Smooth muscle cell (in vitro differentiated cells): Measurements from ENCODE around the gene RGPD3. TPM values are rescaled to one million over a fixed set of nuclear protein-coding genes. Genes with fewer than 3 reads are reported as not detected.

Experiments
- DNase-seq: peaks from one replicate; lab custom pipeline; 2025; ENCODE audit not compliant: unreplicated experiment; lab: John Stamatoyannopoulos, UW
- H2AFZ ChIP-seq: fragments of 200-600 bp; sonication (generic); 2 replicates; pipeline ENCODE4 v1.6.0; 2016; ENCODE audit warnings: antibody characterized with exemption, low read depth, mild to moderate bottlenecking
- H3F3A ChIP-seq: fragments of 200-600 bp; sonication (generic); 2 replicates; pipeline ENCODE4 v1.6.0; 2017; ENCODE audit warnings: antibody characterized with exemption, low read depth
- H3K27ac ChIP-seq: fragments of 200-600 bp; sonication (generic); 2 replicates; pipeline ENCODE4 v1.5.1; 2016; ENCODE audit warnings: low read depth, mild to moderate bottlenecking
- H3K27me3 ChIP-seq: fragments of 200-600 bp; sonication (generic); 2 replicates; pipeline ENCODE4 v1.6.1; 2016; ENCODE audit warnings: low read depth, mild to moderate bottlenecking
- H3K36me3 ChIP-seq: fragments of 200-600 bp; sonication (generic); 2 replicates; pipeline ENCODE4 v1.5.1; 2016; ENCODE audit warnings: low read depth
- H3K4me1 ChIP-seq: fragments of 200-600 bp; sonication (generic); 2 replicates; pipeline ENCODE4 v1.5.1; 2016; ENCODE audit warnings: low read depth
- H3K4me2 ChIP-seq: fragments of 200-600 bp; sonication (generic); 2 replicates; pipeline ENCODE4 v1.6.0; 2016; ENCODE audit warnings: mild to moderate bottlenecking
- H3K4me3 ChIP-seq: fragments of 200-600 bp; sonication (generic); 2 replicates; pipeline ENCODE4 v1.5.1; 2016; ENCODE audit warnings: mild to moderate bottlenecking
- H3K79me2 ChIP-seq: fragments of 200-600 bp; sonication (generic); 2 replicates; pipeline ENCODE4 v1.6.0; 2016; ENCODE audit warnings: low read depth, mild to moderate bottlenecking
- H3K9ac ChIP-seq: fragments of 200-600 bp; sonication (generic); 2 replicates; pipeline ENCODE4 v1.6.0; 2016; ENCODE audit warnings: low read depth
- H3K9me3 ChIP-seq: fragments of 200-600 bp; sonication (generic); replicated peaks from 2 replicates; pipeline ENCODE4 v1.5.1; 2016; ENCODE audit warnings: low read depth
- H4K20me1 ChIP-seq: fragments of 200-600 bp; sonication (generic); 2 replicates; pipeline ENCODE4 v1.6.0; 2016; ENCODE audit warnings: low read depth
- WGBS: methylation state at CpG from one replicate; pipeline ENCODE4 v1.1.7; 2016; ENCODE audit warnings: low lambda C conversion rate; 5-methylcytosine and 5-hydroxymethylcytosine counted together
- polyA plus RNA-seq: library from polyadenylated mRNA; unstranded; fragments of >200 nt; fragmentation: Nextera tagmentation; extraction: Ambion mirVana; gene quantifications from 2 replicates; pipeline ENCODE4 v1.2.1, GENCODE V29; 2016
- total RNA-seq: library from RNA; depleted of rRNA; stranded (reverse); fragments of >200 nt; gene quantifications from 2 replicates; pipeline ENCODE4 v1.2.3, GENCODE V29; 2014
- TF ChIP-seq, protein P1 (sequence below): fragments of 200-600 bp; sonication (generic); IDR thresholded peaks from 2 replicates; pipeline ENCODE4 v1.5.1; 2017; ENCODE audit warnings: borderline replicate concordance, mild to moderate bottlenecking, antibody characterized with exemption; ENCODE audit not compliant: insufficient read depth, poor library complexity, severe bottlenecking

Gene RGPD3
- total and polyA plus RNA-seq, 2 experiments from 2014 or later: 0.04 TPM; not detected in 1

DNA sequence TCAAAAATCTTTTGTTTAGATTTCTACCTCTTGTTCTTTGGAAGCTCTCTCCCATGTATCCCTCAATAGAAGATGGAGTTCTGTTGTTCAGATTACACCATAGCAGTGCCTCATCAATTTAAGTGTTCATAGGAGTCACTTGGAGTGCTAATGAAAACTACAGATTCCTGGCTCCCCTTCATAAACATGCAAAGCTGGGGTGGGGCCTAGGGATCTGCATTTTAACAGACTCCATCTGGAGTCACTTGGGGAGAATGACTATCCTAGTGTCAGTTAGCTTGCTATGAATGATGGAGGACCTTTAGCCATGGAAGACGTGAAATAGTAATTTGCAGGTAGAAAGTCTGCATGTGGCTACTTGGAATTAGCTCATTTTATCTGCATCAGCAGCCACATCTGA is 105.4 kb downstream of the RGPD3 start:
- H4K20me1 ChIP-seq: no peaks in the 10 kb centered on the region
- H3K9me3 ChIP-seq: no peaks in the 10 kb centered on the region
- H3K9ac ChIP-seq: no peak overlapping the region
- no peaks in the 10 kb centered on the region for H3K4me1 ChIP-seq
- H3K79me2 ChIP-seq: no peaks in the 10 kb centered on the region
- TF ChIP-seq, protein P1, sequence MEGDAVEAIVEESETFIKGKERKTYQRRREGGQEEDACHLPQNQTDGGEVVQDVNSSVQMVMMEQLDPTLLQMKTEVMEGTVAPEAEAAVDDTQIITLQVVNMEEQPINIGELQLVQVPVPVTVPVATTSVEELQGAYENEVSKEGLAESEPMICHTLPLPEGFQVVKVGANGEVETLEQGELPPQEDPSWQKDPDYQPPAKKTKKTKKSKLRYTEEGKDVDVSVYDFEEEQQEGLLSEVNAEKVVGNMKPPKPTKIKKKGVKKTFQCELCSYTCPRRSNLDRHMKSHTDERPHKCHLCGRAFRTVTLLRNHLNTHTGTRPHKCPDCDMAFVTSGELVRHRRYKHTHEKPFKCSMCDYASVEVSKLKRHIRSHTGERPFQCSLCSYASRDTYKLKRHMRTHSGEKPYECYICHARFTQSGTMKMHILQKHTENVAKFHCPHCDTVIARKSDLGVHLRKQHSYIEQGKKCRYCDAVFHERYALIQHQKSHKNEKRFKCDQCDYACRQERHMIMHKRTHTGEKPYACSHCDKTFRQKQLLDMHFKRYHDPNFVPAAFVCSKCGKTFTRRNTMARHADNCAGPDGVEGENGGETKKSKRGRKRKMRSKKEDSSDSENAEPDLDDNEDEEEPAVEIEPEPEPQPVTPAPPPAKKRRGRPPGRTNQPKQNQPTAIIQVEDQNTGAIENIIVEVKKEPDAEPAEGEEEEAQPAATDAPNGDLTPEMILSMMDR: no peak
- no peak overlapping the region for H2AFZ ChIP-seq
- no peaks in the 10 kb centered on the region for H3K27me3 ChIP-seq
- H3K4me2 ChIP-seq: no peak overlapping the region
- H3F3A ChIP-seq: no peaks in the 10 kb centered on the region
- no peak overlapping the region for H3K27ac ChIP-seq
- 25% methylated on average over 1 of the region's 1 CpG for WGBS
- no peaks in the 10 kb centered on the region for H3K36me3 ChIP-seq
- H3K4me3 ChIP-seq: no peak overlapping the region
- DNase-seq: no peak

DNA sequence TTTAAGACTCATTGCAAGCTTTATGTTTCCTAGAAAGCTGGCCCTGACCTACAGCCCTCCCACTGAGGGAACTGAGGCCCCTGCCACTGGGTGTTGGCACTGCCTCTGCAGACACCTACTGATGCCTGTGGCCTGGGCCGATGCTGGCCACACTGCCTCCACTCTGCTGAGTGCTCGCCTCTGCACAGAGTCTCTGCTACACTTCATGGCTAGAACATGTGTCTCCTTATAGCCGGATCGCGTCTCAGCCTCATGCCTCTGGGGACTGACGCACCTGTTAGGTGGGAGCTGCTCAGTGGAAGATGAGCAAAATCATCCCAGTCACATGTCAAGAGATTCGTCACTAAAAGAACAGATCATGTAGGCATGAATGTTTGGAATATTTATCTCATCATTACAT is 108.7 kb downstream of the RGPD3 start:
- WGBS: 94% methylated on average over 7 of the region's 7 CpGs

DNA sequence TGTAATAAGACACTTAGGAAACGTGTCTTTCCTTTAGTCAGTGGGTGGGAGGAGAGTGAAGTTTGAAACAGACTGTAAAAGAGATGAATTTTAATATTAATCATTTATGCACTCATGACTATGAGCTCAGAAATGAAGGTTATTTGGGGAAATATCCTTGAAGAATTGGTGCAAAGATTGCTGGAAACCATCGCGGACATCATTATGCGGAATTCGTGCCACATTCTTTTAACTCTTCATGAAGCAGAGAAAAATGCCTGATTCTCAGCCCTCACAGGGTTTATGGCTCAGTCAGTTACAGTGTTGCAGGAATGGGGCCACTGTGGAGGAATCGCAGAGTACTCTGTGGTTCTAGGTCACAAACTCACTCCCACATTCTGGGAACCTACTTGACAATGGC is 109.7 kb downstream of the RGPD3 start:
- Histone ChIP-seq H3K9me3 (no peaks in the 10 kb centered on the region), H3K79me2 (no peaks in the 10 kb centered on the region), H3K27ac (no peak overlapping the region), H3K27me3 (no peaks in the 10 kb centered on the region), H4K20me1 (no peaks in the 10 kb centered on the region), H3K9ac (no peak overlapping the region), H2AFZ (no peak overlapping the region), H3K4me3 (no peak overlapping the region), H3F3A (no peaks in the 10 kb centered on the region), H3K4me2 (no peak overlapping the region), H3K36me3 (no peaks in the 10 kb centered on the region), H3K4me1 (no peaks in the 10 kb centered on the region)
- DNase-seq: no peak
- TF ChIP-seq, protein P1: no peak
- WGBS: 77% methylated on average over 6 of the region's 6 CpGs

More for the DNA sequence above, 108.7 kb downstream of the RGPD3 start:
- TF ChIP-seq, protein P1: no peak
- Histone ChIP-seq H4K20me1 (no peaks in the 10 kb centered on the region), H3K4me3 (no peak overlapping the region), H3K27ac (no peak overlapping the region), H3F3A (no peaks in the 10 kb centered on the region), H3K4me1 (no peaks in the 10 kb centered on the region), H3K79me2 (no peaks in the 10 kb centered on the region), H3K27me3 (no peaks in the 10 kb centered on the region), H3K4me2 (no peak overlapping the region), H3K36me3 (no peaks in the 10 kb centered on the region), H2AFZ (no peak overlapping the region), H3K9ac (no peak overlapping the region), H3K9me3 (no peaks in the 10 kb centered on the region)
- no peak for DNase-seq

DNA sequence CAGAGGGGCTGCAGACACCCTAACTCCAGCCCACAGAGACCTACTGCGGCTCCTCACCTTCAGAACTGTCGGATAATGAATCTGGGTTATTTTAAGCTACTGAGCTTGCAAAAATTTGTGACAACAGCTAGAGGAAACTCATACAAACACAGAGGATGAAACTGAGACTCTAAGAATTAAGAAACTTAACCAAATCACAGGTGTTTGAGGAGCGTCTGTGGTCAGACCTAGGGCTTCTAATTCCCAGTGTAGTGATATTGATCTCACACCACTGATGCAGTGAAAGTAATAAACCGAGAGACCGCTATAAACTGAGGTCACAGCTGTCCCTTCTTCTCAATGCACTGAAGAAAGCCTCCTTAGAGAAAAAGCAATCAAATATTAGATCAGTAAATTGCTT is 110.1 kb downstream of the RGPD3 start:
- Histone ChIP-seq H3K27ac (no peak overlapping the region), H3K9ac (no peak overlapping the region), H3K4me2 (no peak overlapping the region), H3K79me2 (no peaks in the 10 kb centered on the region), H3K27me3 (no peaks in the 10 kb centered on the region), H3K9me3 (no peaks in the 10 kb centered on the region), H3K4me3 (no peak overlapping the region), H3K4me1 (no peaks in the 10 kb centered on the region), H4K20me1 (no peaks in the 10 kb centered on the region), H3F3A (no peaks in the 10 kb centered on the region), H2AFZ (no peak overlapping the region), H3K36me3 (no peaks in the 10 kb centered on the region)
- no peak for DNase-seq
- WGBS: 91% methylated on average over 5 of the region's 5 CpGs
- TF ChIP-seq, protein P1: no peak
